Fibroblast of skin of right biceps (primary cell): ENCODE data around the gene TBC1D22A.

Experiments
- DNase-seq: peaks from one replicate; pipeline ENCODE4 v3.0.0-alpha.2; 2013

TBC1D22A gene

GRCh38 chr22:46796566-46797195, 34.2 kb downstream of the TBC1D22A start:
- DNase-seq: no peak

- DNase-seq: peak; percentile 22
These were observed 34.9 kb downstream of the TBC1D22A start for GRCh38 chr22:46797355-46797754.

- DNase-seq: no peak
These were observed 35.6 kb downstream of the TBC1D22A start for GRCh38 chr22:46798041-46798365.

GRCh38 chr22:46798366-46799350, 36.2 kb downstream of the TBC1D22A start:
- DNase-seq: peak; percentile 64

- DNase-seq: no peak
These were observed 37.2 kb downstream of the TBC1D22A start for GRCh38 chr22:46799626-46800025.

- no peak for DNase-seq
These were observed 37.8 kb downstream of the TBC1D22A start for GRCh38 chr22:46800102-46800857.

GRCh38 chr22:46801331-46801811, 38.9 kb downstream of the TBC1D22A start:
- no peak for DNase-seq

GRCh38 chr22:46801826-46802607, 39.6 kb downstream of the TBC1D22A start:
- no peak for DNase-seq

- DNase-seq: no peak
These were observed 40.2 kb downstream of the TBC1D22A start for GRCh38 chr22:46802608-46803027.

GRCh38 chr22:46803031-46803880, 40.8 kb downstream of the TBC1D22A start:
- DNase-seq: peak; percentile 25

- no peak for DNase-seq
These were observed 41.5 kb downstream of the TBC1D22A start for GRCh38 chr22:46803936-46804335.

- no peak for DNase-seq
These were observed 44.3 kb downstream of the TBC1D22A start for GRCh38 chr22:46806794-46807193.

- no peak for DNase-seq
These were observed 45.0 kb downstream of the TBC1D22A start for GRCh38 chr22:46807458-46807857.

- no peak for DNase-seq
These were observed 46.9 kb downstream of the TBC1D22A start for GRCh38 chr22:46809153-46809885.

GRCh38 chr22:46810856-46811786, 48.7 kb downstream of the TBC1D22A start:
- DNase-seq: no peak

GRCh38 chr22:46812034-46812605, 49.7 kb downstream of the TBC1D22A start:
- no peak for DNase-seq

- no peak for DNase-seq
These were observed 50.3 kb downstream of the TBC1D22A start for GRCh38 chr22:46812788-46813187.

- DNase-seq: peak; percentile 51
These were observed 51.6 kb downstream of the TBC1D22A start for GRCh38 chr22:46813816-46814597.
